ENCODE results near the gene FAM171A2. TPM values are rescaled to one million over a fixed set of nuclear protein-coding genes. Genes with fewer than 3 reads are reported as not detected.

Gene FAM171A2
- polyA plus RNA-seq, 2 of the 4 experiments (the other 2 are of a cell fraction): 1.8 to 3.9 TPM

GRCh38 chr17:44335564-44335963 lies 28.1 kb downstream of the FAM171A2 start:
- H3K27ac ChIP-seq: no peak overlapping the region
- no peak for FAIRE-seq
- no peak for ATAC-seq
- POLR2A ChIA-PET: interaction anchor here (0.7 to 1.1 kb wide), 3 partner anchors 10 to 133 kb away, joined by 3 to 5 read pairs (median 3); partner anchors contain the start of gene GRN
- H3K4me2 ChIP-seq: no peak overlapping the region
- peaks cover 11% of the 10 kb centered on the region for H3K4me1 ChIP-seq
- TF ChIP-seq MYC (IDR thresholded peaks at IDR 0.05; ENCODE audit: borderline replicate concordance, low read length) (no peak), FOXS1 (CRISPR knock-in tag; IDR thresholded peaks at IDR 0.05) (no peak), TP53 (CRISPR knock-in tag; IDR thresholded peaks at IDR 0.05) (no peak), JUNB (IDR thresholded peaks at IDR 0.05) (no peak), MAFK (IDR thresholded peaks at IDR 0.05; ENCODE audit: partially characterized antibody) (no peak), FOSL2 (IDR thresholded peaks at IDR 0.05) (no peak), FOSL2 (CRISPR knock-in tag; IDR thresholded peaks at IDR 0.05) (no peak), FOSB (CRISPR knock-in tag; IDR thresholded peaks at IDR 0.05) (no peak), CHD4 (IDR thresholded peaks at IDR 0.05; ENCODE audit: borderline replicate concordance) (no peak), ELK1 (IDR thresholded peaks at IDR 0.05; ENCODE audit: low read depth, low read length) (no peak), MAZ (IDR thresholded peaks at IDR 0.05; ENCODE audit: borderline replicate concordance, low read depth, low read length) (no peak), NFE2L2 (conservative IDR thresholded peaks at IDR 0.05; ENCODE audit: low read length) (no peak), CTCF (IDR thresholded peaks at IDR 0.05) (no peak), CEBPB (IDR thresholded peaks at IDR 0.05) (no peak), RAD21 (conservative IDR thresholded peaks at IDR 0.05 in 1 of 2, IDR thresholded peaks at IDR 0.05 in 1 of 2) (no peak), CHD2 (IDR thresholded peaks at IDR 0.05; ENCODE audit: low read length, partially characterized antibody) (no peak), SMC3 (IDR thresholded peaks at IDR 0.05) (no peak), CBX8 (IDR thresholded peaks at IDR 0.05) (no peak)
- no peak overlapping the region for H3K4me3 ChIP-seq
- no peak for DNase-seq (ENCODE audit: low read depth in 1 of 2, low spot score in 1 of 2)
- CTCF ChIA-PET: interaction anchor here (0.7 to 13.6 kb wide), 6 partner anchors 12 to 293 kb away, joined by 3 to 327 read pairs (median 6); partner anchors contain the start of genes FAM171A2 and GRN
- WGBS (ENCODE audit: missing lambda C conversion rate): 57% methylated on average over 3 of the region's 3 CpGs
- H3K9me3 ChIP-seq: no peaks in the 10 kb centered on the region

GRCh38 chr17:44334727-44335126 lies 28.9 kb downstream of the FAM171A2 start:
- Histone ChIP-seq H3K4me3 (no peak overlapping the region), H3K27ac (no peak overlapping the region), H3K4me1 (peaks cover 11% of the 10 kb centered on the region), H3K9me3 (no peaks in the 10 kb centered on the region), H3K4me2 (no peak overlapping the region)
- TF ChIP-seq RARB (CRISPR knock-in tag; IDR thresholded peaks at IDR 0.05): no peak
- TF ChIP-seq E2F6 (IDR thresholded peaks at IDR 0.05; ENCODE audit: borderline replicate concordance, low read depth): no peak
- TF ChIP-seq FOSB (CRISPR knock-in tag; IDR thresholded peaks at IDR 0.05): no peak
- TF ChIP-seq EHMT2 (IDR thresholded peaks at IDR 0.05; ENCODE audit: low read depth): no peak
- no peak for TF ChIP-seq RAD21 (conservative IDR thresholded peaks at IDR 0.05 in 1 of 2, IDR thresholded peaks at IDR 0.05 in 1 of 2)
- no peak for TF ChIP-seq NR3C1 (IDR thresholded peaks at IDR 0.05)
- TF ChIP-seq HOXB5 (CRISPR knock-in tag; IDR thresholded peaks at IDR 0.05): no peak
- TF ChIP-seq KDM1A (IDR thresholded peaks at IDR 0.05; ENCODE audit: low read depth): no peak
- no peak for TF ChIP-seq TP53 (CRISPR knock-in tag; IDR thresholded peaks at IDR 0.05)
- no peak for TF ChIP-seq ESRRA (IDR thresholded peaks at IDR 0.05; ENCODE audit: borderline replicate concordance, low read length)
- TF ChIP-seq EHF (CRISPR knock-in tag; IDR thresholded peaks at IDR 0.05): no peak
- no peak for TF ChIP-seq NFE2L2 (conservative IDR thresholded peaks at IDR 0.05; ENCODE audit: low read length)
- TF ChIP-seq FOXS1 (CRISPR knock-in tag; IDR thresholded peaks at IDR 0.05): no peak
- no peak for TF ChIP-seq KDM5A (IDR thresholded peaks at IDR 0.05)
- TF ChIP-seq RNF2 (IDR thresholded peaks at IDR 0.05; ENCODE audit: borderline replicate concordance, low read depth): no peak
- TF ChIP-seq TFCP2L1 (CRISPR knock-in tag; IDR thresholded peaks at IDR 0.05): no peak
- no peak for TF ChIP-seq RCOR1 (IDR thresholded peaks at IDR 0.05; ENCODE audit: low read depth, low read length)
- FAIRE-seq (no peak), DNase-seq (ENCODE audit: low read depth in 1 of 2, low spot score in 1 of 2) (no peak), ATAC-seq (no peak)
- WGBS (ENCODE audit: missing lambda C conversion rate): 30% methylated on average over 3 of the region's 3 CpGs
- CTCF ChIA-PET: interaction anchor here (0.6 to 13.6 kb wide), 6 partner anchors 13 to 259 kb away, joined by 3 to 327 read pairs (median 6); partner anchors contain the start of genes FAM171A2 and GRN
- POLR2A ChIA-PET: interaction anchor here (0.7 to 1.1 kb wide), 3 partner anchors 10 to 122 kb away, joined by 3 to 4 read pairs (median 3); partner anchors contain the start of genes GRN and SLC25A39
